ENCODE measurements around the gene PEF1. TPM values are rescaled to one million over a fixed set of nuclear protein-coding genes. Genes with fewer than 3 reads are reported as not detected.

Gene PEF1
- total and polyA plus RNA-seq, 2 experiments from 2014 or later, result 22.3 to 68.5 TPM

DNA sequence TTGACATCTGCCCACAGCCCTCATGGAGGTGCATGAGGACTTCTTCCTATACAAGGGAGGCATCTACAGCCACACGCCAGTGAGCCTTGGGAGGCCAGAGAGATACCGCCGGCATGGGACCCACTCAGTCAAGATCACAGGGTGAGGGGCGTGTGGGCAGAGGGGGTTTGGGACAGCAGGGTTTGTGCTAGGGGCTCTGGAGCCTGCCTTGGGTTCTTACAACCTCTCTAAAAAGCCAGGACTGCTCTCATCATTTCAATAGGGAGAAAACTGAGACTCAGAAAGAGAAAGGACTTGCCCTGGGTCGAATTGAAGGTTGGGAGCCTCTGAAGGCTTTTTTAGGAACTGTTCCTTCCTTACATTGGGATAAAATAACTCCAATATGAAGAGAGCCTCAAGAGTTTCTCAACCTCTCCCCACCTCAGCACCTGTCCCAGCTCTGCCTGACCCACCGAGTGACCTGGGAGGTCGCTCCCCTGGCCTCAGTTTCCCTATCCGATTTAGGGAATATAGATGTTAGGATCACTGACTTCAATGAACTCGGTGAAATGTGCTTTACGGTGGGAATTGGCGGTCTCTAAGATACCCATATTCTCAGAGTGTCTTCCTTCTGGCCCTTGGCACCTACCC, 58.8 kb downstream of the PEF1 start:
- H3K4me1 Mint-ChIP-seq, result peaks cover 33% of the 10 kb centered on the region
- Histone ChIP-seq H3K4me3 (peak overlapping the region; percentile 57; the same call in 1 of the 2 replicates), H4K20me1 (replicated peaks; ENCODE audit: insufficient read depth) (peaks cover 4% of the 10 kb centered on the region; the same call in 1 of the 2 replicates), H3K4me2 (peak overlapping the region; percentile 82), H2AFZ (no peak overlapping the region; the same call in 1 of the 2 replicates), H3K36me3 (ENCODE audit: insufficient read depth) (no peaks in the 10 kb centered on the region), H3K79me2 (replicated peaks; ENCODE audit: insufficient read depth) (no peaks in the 10 kb centered on the region), H3F3A (replicated peaks; ENCODE audit: low read depth) (peaks cover 5% of the 10 kb centered on the region), H3K27me3 (ENCODE audit: insufficient read depth) (peaks cover 17% of the 10 kb centered on the region), H3K4me1 (ENCODE audit: insufficient read depth) (peaks cover 39% of the 10 kb centered on the region), H3K27ac (ENCODE audit: low read depth) (no peak overlapping the region), H3K9me2 (ENCODE audit: insufficient read depth) (no peaks in the 10 kb centered on the region)
- H3K27me3 Mint-ChIP-seq (ENCODE audit: insufficient read depth, low read depth, poor library complexity), result peaks cover 17% of the 10 kb centered on the region
- TF ChIP-seq, protein P1, sequence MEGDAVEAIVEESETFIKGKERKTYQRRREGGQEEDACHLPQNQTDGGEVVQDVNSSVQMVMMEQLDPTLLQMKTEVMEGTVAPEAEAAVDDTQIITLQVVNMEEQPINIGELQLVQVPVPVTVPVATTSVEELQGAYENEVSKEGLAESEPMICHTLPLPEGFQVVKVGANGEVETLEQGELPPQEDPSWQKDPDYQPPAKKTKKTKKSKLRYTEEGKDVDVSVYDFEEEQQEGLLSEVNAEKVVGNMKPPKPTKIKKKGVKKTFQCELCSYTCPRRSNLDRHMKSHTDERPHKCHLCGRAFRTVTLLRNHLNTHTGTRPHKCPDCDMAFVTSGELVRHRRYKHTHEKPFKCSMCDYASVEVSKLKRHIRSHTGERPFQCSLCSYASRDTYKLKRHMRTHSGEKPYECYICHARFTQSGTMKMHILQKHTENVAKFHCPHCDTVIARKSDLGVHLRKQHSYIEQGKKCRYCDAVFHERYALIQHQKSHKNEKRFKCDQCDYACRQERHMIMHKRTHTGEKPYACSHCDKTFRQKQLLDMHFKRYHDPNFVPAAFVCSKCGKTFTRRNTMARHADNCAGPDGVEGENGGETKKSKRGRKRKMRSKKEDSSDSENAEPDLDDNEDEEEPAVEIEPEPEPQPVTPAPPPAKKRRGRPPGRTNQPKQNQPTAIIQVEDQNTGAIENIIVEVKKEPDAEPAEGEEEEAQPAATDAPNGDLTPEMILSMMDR (conservative IDR thresholded peaks at IDR 0.05; ENCODE audit: low read depth in 2 of 2), result no peak
- TF ChIP-seq, protein P2, sequence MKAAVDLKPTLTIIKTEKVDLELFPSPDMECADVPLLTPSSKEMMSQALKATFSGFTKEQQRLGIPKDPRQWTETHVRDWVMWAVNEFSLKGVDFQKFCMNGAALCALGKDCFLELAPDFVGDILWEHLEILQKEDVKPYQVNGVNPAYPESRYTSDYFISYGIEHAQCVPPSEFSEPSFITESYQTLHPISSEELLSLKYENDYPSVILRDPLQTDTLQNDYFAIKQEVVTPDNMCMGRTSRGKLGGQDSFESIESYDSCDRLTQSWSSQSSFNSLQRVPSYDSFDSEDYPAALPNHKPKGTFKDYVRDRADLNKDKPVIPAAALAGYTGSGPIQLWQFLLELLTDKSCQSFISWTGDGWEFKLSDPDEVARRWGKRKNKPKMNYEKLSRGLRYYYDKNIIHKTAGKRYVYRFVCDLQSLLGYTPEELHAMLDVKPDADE (IDR thresholded peaks at IDR 0.05), result no peak
- no peak for TF ChIP-seq EZH2phosphoT487 (IDR thresholded peaks at IDR 0.05; ENCODE audit: unreplicated experiment)
- TF ChIP-seq EZH2 (IDR thresholded peaks at IDR 0.05; ENCODE audit: low read depth, unreplicated experiment), result no peak
- no peak for TF ChIP-seq STAT1 (IDR thresholded peaks at IDR 0.05; ENCODE audit: unreplicated experiment)
- no peak for TF ChIP-seq NANOG (IDR thresholded peaks at IDR 0.05; ENCODE audit: borderline replicate concordance)
- no peak for TF ChIP-seq CREB1 (CRISPR knock-in tag; IDR thresholded peaks at IDR 0.05; ENCODE audit: low read depth)
- no peak for TF ChIP-seq ZNF331 (CRISPR knock-in tag; IDR thresholded peaks at IDR 0.05; ENCODE audit: low read depth)
- TF ChIP-seq POLR2AphosphoS5 (IDR thresholded peaks at IDR 0.05; ENCODE audit: low read depth), result no peak
- no peaks in the 10 kb centered on the region for H3K9me3 Mint-ChIP-seq
- DNase-seq (ENCODE audit: low spot score) (no peak), ATAC-seq (no peak)
- no peaks in the 10 kb centered on the region for H3K36me3 Mint-ChIP-seq (ENCODE audit: low read depth)
- H3K4me3 Mint-ChIP-seq, result no peak overlapping the region
- no peak overlapping the region for H3K27ac Mint-ChIP-seq

DNA sequence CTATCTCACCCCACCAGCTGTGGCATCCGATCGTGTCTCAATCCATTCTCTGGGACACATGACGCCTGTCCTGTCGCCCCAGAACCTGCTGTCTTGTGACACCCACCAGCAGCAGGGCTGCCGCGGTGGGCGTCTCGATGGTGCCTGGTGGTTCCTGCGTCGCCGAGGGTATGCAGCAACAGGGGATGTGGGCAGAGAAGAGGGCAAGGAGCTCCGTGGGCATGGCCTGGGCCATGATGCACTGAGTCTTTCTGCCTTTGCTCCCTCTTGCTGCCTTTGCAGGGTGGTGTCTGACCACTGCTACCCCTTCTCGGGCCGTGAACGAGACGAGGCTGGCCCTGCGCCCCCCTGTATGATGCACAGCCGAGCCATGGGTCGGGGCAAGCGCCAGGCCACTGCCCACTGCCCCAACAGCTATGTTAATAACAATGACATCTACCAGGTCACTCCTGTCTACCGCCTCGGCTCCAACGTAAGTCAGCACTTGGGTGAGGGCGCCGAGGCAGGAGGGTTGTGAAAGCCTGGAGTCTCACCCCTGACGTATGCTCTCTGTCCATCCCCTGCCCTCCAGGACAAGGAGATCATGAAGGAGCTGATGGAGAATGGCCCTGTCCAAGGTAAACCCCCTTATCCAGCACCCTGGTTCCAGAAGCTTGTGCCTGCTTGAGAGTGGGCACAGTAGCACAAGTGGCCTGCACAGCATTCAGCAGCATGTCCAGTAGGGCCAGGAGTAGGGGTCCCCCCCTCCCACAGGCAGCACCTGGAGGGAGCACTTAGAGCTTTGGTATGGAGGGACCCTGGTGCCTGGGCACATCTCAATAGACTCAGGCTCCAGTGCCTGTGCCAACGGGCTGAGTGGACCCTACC, 59.6 kb downstream of the PEF1 start:
- Histone ChIP-seq H3K4me3 (no peak overlapping the region), H3K79me2 (replicated peaks; ENCODE audit: insufficient read depth) (no peaks in the 10 kb centered on the region), H3K4me1 (ENCODE audit: insufficient read depth) (peaks cover 45% of the 10 kb centered on the region), H3K36me3 (ENCODE audit: insufficient read depth) (no peaks in the 10 kb centered on the region), H3K9me2 (ENCODE audit: insufficient read depth) (no peaks in the 10 kb centered on the region), H3K27ac (ENCODE audit: low read depth) (no peak overlapping the region), H3F3A (replicated peaks; ENCODE audit: low read depth) (peaks cover 5% of the 10 kb centered on the region), H2AFZ (no peak overlapping the region), H3K27me3 (ENCODE audit: insufficient read depth) (peaks cover 17% of the 10 kb centered on the region), H3K4me2 (no peak overlapping the region), H4K20me1 (replicated peaks; ENCODE audit: insufficient read depth) (peaks cover 4% of the 10 kb centered on the region; the same call in 1 of the 2 replicates)
- no peak for DNase-seq (ENCODE audit: low spot score)
- H3K27ac Mint-ChIP-seq, result no peak overlapping the region
- no peak overlapping the region for H3K4me3 Mint-ChIP-seq
- ATAC-seq, result no peak
- H3K9me3 Mint-ChIP-seq, result no peaks in the 10 kb centered on the region
- peaks cover 40% of the 10 kb centered on the region for H3K4me1 Mint-ChIP-seq
- peaks cover 17% of the 10 kb centered on the region for H3K27me3 Mint-ChIP-seq (ENCODE audit: insufficient read depth, low read depth, poor library complexity)
- no peaks in the 10 kb centered on the region for H3K36me3 Mint-ChIP-seq (ENCODE audit: low read depth)
- TF ChIP-seq, protein P2 (IDR thresholded peaks at IDR 0.05), result no peak
- no peak for TF ChIP-seq ZNF114 (CRISPR knock-in tag; IDR thresholded peaks at IDR 0.05)
- TF ChIP-seq, protein P1 (conservative IDR thresholded peaks at IDR 0.05; ENCODE audit: low read depth in 2 of 2), result no peak
- no peak for TF ChIP-seq NANOG (IDR thresholded peaks at IDR 0.05; ENCODE audit: borderline replicate concordance)
- TF ChIP-seq POLR2AphosphoS5 (IDR thresholded peaks at IDR 0.05; ENCODE audit: low read depth), result no peak
- no peak for TF ChIP-seq JUNB (IDR thresholded peaks at IDR 0.05; ENCODE audit: unreplicated experiment)
- TF ChIP-seq EZH2 (IDR thresholded peaks at IDR 0.05; ENCODE audit: low read depth, unreplicated experiment), result no peak
- no peak for TF ChIP-seq EZH2phosphoT487 (IDR thresholded peaks at IDR 0.05; ENCODE audit: unreplicated experiment)
- TF ChIP-seq CREB1 (CRISPR knock-in tag; IDR thresholded peaks at IDR 0.05; ENCODE audit: low read depth), result no peak

Measured in GM23338 (cell line).